HG03108 (cell line): ENCODE results near the gene SLCO2B1.

ENCODE experiments used
- ATAC-seq: cut with Tn5 transposase; IDR thresholded peaks from one replicate; pipeline ENCODE4 v1.9.1; 2021; ENCODE audit warnings: moderate library complexity; ENCODE audit not compliant: unreplicated experiment

The SLCO2B1 gene

GRCh38 chr11:75245356-75246005, 94.6 kb downstream of the SLCO2B1 start:
- ATAC-seq: no peak

GRCh38 chr11:75246006-75246670, 95.2 kb downstream of the SLCO2B1 start:
- ATAC-seq: no peak

GRCh38 chr11:75246671-75247350, 95.9 kb downstream of the SLCO2B1 start:
- no peak for ATAC-seq

GRCh38 chr11:75248924-75249256, 98.0 kb downstream of the SLCO2B1 start:
- no peak for ATAC-seq

- no peak for ATAC-seq
Measured at GRCh38 chr11:75249704-75250103, 98.8 kb downstream of the SLCO2B1 start.

- ATAC-seq: no peak
Measured at GRCh38 chr11:75254326-75254725, 103.4 kb downstream of the SLCO2B1 start.
